Measurements from ENCODE around the gene NYAP1.

The NYAP1 gene

GRCh38 chr7:100510437-100511239, 26.9 kb downstream of the NYAP1 start:
- no peak for DNase-seq (ENCODE audit: low spot score)
- TF ChIP-seq, protein P1, sequence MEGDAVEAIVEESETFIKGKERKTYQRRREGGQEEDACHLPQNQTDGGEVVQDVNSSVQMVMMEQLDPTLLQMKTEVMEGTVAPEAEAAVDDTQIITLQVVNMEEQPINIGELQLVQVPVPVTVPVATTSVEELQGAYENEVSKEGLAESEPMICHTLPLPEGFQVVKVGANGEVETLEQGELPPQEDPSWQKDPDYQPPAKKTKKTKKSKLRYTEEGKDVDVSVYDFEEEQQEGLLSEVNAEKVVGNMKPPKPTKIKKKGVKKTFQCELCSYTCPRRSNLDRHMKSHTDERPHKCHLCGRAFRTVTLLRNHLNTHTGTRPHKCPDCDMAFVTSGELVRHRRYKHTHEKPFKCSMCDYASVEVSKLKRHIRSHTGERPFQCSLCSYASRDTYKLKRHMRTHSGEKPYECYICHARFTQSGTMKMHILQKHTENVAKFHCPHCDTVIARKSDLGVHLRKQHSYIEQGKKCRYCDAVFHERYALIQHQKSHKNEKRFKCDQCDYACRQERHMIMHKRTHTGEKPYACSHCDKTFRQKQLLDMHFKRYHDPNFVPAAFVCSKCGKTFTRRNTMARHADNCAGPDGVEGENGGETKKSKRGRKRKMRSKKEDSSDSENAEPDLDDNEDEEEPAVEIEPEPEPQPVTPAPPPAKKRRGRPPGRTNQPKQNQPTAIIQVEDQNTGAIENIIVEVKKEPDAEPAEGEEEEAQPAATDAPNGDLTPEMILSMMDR (IDR thresholded peaks at IDR 0.05) = no peak
- no peak overlapping the region for H3K4me3 ChIP-seq
- no peak overlapping the region for H3K27ac ChIP-seq

- no peak overlapping the region for H3K27ac ChIP-seq
- DNase-seq (ENCODE audit: low spot score) = no peak
- TF ChIP-seq, protein P1 (IDR thresholded peaks at IDR 0.05) = no peak
Measured at GRCh38 chr7:100513212-100513810, 29.6 kb downstream of the NYAP1 start.

DNA sequence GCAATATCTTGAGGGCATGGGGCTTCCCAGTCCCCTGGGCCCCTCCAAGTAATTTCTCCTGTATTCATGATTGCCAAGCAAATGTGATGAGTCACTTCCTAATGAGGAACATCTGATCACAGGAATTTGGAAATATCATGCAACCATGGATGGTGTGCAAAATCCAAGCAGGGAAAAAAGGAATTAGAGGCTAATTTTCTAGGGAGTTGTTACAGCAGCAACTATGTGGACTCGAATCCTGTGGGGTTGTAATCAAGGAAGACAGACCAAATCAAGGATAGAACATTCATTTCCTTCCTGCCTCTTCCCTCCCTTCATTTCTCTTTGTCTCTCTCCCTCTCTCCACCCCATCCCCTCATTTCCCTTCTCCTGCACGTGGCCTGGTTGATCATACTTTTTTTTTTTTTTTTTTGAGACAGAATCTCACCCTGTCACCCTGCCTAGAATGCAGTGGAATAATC, 31.4 kb downstream of the NYAP1 start:
- Histone ChIP-seq H3K27ac (no peak overlapping the region), H3K4me3 (no peak overlapping the region)
- TF ChIP-seq, protein P1 (IDR thresholded peaks at IDR 0.05) = no peak
- no peak for DNase-seq (ENCODE audit: low spot score)

More at GRCh38 chr7:100513212-100513810, 29.6 kb downstream of the NYAP1 start:
- no peak overlapping the region for H3K4me3 ChIP-seq

DNA sequence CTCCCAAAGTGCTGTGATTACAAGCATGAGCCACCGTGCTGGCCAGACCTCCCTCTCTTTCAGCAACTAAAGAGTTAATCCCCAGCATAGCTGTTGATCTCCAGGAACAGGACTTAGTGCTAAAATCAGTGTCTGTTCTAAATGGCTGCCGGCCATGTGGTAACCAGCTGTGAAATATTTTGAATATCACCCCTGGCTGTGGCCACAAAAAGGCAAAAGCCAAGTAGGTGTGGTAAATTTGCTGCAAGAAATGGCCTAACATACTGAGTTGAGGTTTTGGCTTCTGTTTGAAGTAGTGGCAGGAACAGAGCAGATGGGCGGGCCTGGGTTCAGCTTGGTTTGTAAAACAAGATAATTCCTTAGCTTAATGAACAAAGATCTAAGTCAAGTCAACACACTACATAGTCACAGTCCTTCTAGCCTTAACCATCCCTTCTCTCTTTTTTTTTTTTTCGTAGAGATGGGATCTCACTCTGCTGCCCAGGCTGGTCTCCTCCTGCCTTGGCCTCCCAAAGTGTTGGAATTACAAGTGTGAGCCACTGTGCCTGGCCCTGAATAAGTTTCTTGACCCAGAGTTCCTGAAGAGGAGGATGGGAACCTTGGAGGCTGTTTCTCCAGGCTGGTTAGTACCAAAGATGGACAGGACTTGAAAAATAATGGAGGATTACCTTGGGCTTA, 32.5 kb downstream of the NYAP1 start:
- TF ChIP-seq, protein P1 (IDR thresholded peaks at IDR 0.05) = no peak
- H3K4me3 ChIP-seq = no peak overlapping the region
- no peak overlapping the region for H3K27ac ChIP-seq
- no peak for DNase-seq (ENCODE audit: low spot score)

- no peak overlapping the region for H3K27ac ChIP-seq
- no peak overlapping the region for H3K4me3 ChIP-seq
- DNase-seq (ENCODE audit: low spot score) = no peak
- TF ChIP-seq, protein P1 (IDR thresholded peaks at IDR 0.05) = no peak
Measured at GRCh38 chr7:100517305-100517704, 33.6 kb downstream of the NYAP1 start.

GRCh38 chr7:100519580-100519979, 35.9 kb downstream of the NYAP1 start:
- TF ChIP-seq, protein P1 (IDR thresholded peaks at IDR 0.05) = no peak
- no peak for DNase-seq (ENCODE audit: low spot score)
- no peak overlapping the region for H3K4me3 ChIP-seq
- no peak overlapping the region for H3K27ac ChIP-seq
